GM18861 (cell line): Measurements from ENCODE around the gene RBM34.
"Not testable (repeated sequence)": the region's sequence is repeated elsewhere in the genome, so short reads cannot be mapped to it uniquely, and the experiment has no call there.

Experiments used
- ATAC-seq: cut with Tn5 transposase; IDR thresholded peaks from one replicate; pipeline ENCODE4 v1.9.1; 2021; ENCODE audit not compliant: unreplicated experiment

The RBM34 gene

GRCh38 chr1:235113183-235113917, 47.7 kb downstream of the RBM34 start:
- ATAC-seq: no peak

- ATAC-seq: no peak
Observed at GRCh38 chr1:235112297-235113182, 48.5 kb downstream of the RBM34 start.

GRCh38 chr1:235111107-235111506, 49.9 kb downstream of the RBM34 start:
- ATAC-seq: no peak

GRCh38 chr1:235108876-235109275, 52.2 kb downstream of the RBM34 start:
- no peak for ATAC-seq

- ATAC-seq: no peak
Observed at GRCh38 chr1:235108185-235108593, 52.9 kb downstream of the RBM34 start.

GRCh38 chr1:235107368-235108184, 53.5 kb downstream of the RBM34 start:
- no peak for ATAC-seq

- no peak for ATAC-seq
Observed at GRCh38 chr1:235106457-235106856, 54.6 kb downstream of the RBM34 start.

- peak; percentile 81 for ATAC-seq
Observed at GRCh38 chr1:235105051-235106043, 55.7 kb downstream of the RBM34 start.

- ATAC-seq: no peak
Observed at GRCh38 chr1:235102993-235103411, 58.0 kb downstream of the RBM34 start.

- ATAC-seq: no peak
Observed at GRCh38 chr1:235102259-235102582, 58.8 kb downstream of the RBM34 start.

- no peak for ATAC-seq
Observed at GRCh38 chr1:235101558-235102258, 59.3 kb downstream of the RBM34 start.

GRCh38 chr1:235100194-235100772, 60.8 kb downstream of the RBM34 start:
- no peak for ATAC-seq

GRCh38 chr1:235098991-235099390, 62.1 kb downstream of the RBM34 start:
- no peak for ATAC-seq

- no peak for ATAC-seq
Observed at GRCh38 chr1:235098547-235098946, 62.5 kb downstream of the RBM34 start.

GRCh38 chr1:235097501-235097900, 63.5 kb downstream of the RBM34 start:
- ATAC-seq: not testable (repeated sequence)

- no peak for ATAC-seq
Observed at GRCh38 chr1:235095938-235096562, 65.0 kb downstream of the RBM34 start.

- ATAC-seq: no peak
Observed at GRCh38 chr1:235093696-235094592, 67.1 kb downstream of the RBM34 start.
